Left cardiac atrium (tissue), 4 donors: ENCODE data around the gene GRSF1. TPM values are rescaled to one million over a fixed set of nuclear protein-coding genes. Genes with fewer than 3 reads are reported as not detected.
"Not testable (repeated sequence)": the region's sequence is repeated elsewhere in the genome, so short reads cannot be mapped to it uniquely, and the experiment has no call there.

Source experiments
- ATAC-seq, 2 donors: fragments of 200-7000 bp; cut with Tn5 transposase; one replicate each; pipeline ENCODE4 v1.9.1; 2020; ENCODE audit warnings: mild to moderate bottlenecking in 2 of 2, moderate library complexity in 2 of 2
- DNase-seq: peaks from one replicate; pipeline ENCODE4 v3.0.0-alpha.2; 2020
- intact Hi-C, 2 donors: fragments of 100-400 bp; cut with DNase I; formaldehyde crosslinking; loops; one replicate each; pipeline versions ENCODE4 v1.14.1 to v1.15.1; 2022 to 2023
- long read RNA-seq: library from polyadenylated mRNA; unstranded; transcript quantifications from one replicate; pipeline ENCODE4 v2.0.0, GENCODE V29; 2021
- total RNA-seq, 2 donors: library from RNA; stranded (reverse); fragmentation: NEBNext Ultra II Directional; extraction: Animal tissue kit (Norgen Biotek cat#: 25700); gene quantifications; one replicate each; pipeline ENCODE4 v1.2.1, GENCODE V29; 2021
- donor health status: DM: no; HTN: yes; CAD: no.
- donor health status: DM: no; HTN: yes; CAD: no; lungs with severe emphysema.
- donor health status: DM: yes; HTN: yes; CAD: no.
- donor health status: Dilated cardiomyopathy.

GRSF1 gene, protein sequence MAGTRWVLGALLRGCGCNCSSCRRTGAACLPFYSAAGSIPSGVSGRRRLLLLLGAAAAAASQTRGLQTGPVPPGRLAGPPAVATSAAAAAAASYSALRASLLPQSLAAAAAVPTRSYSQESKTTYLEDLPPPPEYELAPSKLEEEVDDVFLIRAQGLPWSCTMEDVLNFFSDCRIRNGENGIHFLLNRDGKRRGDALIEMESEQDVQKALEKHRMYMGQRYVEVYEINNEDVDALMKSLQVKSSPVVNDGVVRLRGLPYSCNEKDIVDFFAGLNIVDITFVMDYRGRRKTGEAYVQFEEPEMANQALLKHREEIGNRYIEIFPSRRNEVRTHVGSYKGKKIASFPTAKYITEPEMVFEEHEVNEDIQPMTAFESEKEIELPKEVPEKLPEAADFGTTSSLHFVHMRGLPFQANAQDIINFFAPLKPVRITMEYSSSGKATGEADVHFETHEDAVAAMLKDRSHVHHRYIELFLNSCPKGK
- 10 to 100 TPM; 64.4 to 79.7 TPM for total RNA-seq
- long read RNA-seq, full-length matches to known transcripts, result 166 of 184 reads
- long read RNA-seq, partial matches to known transcripts, result 9 of 184 reads
- long read RNA-seq, other reads (novel, unspliced or antisense), result 9 of 184 reads

DNA sequence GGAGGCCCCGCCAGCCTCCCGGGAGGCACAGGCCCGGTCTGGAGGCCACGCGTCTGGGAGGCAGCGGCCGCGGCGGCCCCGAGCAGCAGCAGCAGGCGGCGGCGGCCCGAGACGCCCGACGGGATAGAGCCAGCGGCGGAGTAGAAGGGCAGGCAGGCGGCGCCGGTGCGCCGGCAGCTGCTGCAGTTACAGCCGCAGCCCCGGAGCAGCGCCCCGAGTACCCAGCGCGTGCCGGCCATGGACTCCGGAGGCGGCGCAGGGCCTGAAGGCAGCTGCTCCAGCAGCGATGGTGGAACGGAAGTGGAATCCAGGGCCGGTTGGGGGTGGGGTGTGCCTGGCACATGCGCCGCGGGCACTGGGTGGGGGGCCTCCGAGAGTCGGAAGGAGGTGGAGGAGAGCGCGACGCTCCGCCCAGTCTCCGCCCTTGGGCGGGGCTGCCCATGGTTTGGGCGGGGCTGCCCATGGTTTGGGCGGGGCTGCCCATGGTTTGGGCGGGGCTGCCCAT, at the start of gene GRSF1:
TSS of gene GRSF1 (minus strand) at position 302 of the 505 bp plus-strand sequence. CDS start at position 239, 63 bp downstream.
- peak; percentile 97 to 98 for ATAC-seq
- intact Hi-C loops, result loop anchor here in 1 of 2 donors (2.0 to 10.0 kb wide), 3 partner anchors 63 to 155 kb away; partner anchors contain the start of genes DCK, MOB1B and UTP3
- peak; percentile 96 for DNase-seq

DNA sequence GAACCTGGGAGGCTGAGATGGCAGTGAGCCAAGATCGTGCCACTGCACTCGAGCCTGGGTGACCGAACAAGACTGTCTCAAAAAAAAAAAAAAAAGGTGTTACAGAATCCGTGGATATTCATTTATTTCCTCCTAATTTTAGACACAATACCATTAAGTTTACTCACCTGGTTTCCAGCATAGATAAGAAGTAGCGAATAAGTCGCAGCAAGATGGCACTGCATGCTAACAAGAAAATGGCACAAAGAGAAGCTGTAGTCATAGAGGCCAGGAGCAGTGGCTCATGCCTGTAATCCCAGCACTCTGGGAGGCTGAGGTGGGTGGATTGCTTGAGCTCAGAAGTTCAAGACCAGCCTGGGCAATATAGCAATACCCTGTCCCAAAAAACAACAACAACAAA, 45.5 kb upstream of the GRSF1 start:
- DNase-seq (no peak), ATAC-seq (no peak)
- intact Hi-C loops, result no loop called here

DNA sequence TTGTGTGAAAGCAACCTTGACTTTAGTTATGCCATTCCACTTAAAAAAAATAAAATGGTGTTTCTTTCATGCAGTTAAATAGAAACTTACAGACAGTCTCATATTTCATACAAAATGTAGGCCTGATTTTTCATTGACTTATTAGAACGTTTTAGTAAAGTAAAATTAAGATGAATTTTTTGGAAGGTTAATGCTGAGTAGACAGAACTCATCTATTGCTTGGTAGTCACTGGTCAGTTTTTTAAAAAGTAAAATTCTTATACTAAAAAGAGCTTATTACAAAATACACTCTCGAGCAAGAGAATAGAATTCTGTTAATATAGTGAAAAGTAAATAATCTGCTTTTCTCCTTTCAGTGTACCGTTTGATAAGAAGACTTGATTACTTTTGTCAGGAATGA, 41.0 kb upstream of the GRSF1 start:
- intact Hi-C loops, result no loop called here
- DNase-seq, result no peak
- no peak for ATAC-seq

DNA sequence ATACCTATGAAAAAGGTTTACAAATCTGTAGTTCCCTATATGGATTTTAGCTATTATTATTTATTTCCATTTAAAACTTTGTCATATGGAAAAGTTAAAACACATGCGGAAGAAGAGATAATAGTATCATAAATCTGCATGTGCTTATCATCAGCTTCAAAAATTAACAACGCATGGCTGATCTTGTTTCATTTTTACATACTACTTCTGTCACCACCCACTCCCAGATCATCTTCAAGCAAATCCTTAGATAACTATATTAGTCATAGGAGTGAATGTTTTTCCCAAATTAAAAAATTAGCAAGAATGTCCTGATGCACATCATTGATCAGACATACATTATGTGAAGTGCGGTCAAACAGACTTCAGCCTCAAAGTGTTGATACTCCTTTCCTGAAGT, 37.9 kb upstream of the GRSF1 start:
- DNase-seq, result no peak
- no peak for ATAC-seq
- intact Hi-C loops, result no loop called here

GRCh38 chr4:70874268-70875156, 34.8 kb upstream of the GRSF1 start:
- DNase-seq, result no peak
- intact Hi-C loops, result no loop called here
- ATAC-seq, result no peak

DNA sequence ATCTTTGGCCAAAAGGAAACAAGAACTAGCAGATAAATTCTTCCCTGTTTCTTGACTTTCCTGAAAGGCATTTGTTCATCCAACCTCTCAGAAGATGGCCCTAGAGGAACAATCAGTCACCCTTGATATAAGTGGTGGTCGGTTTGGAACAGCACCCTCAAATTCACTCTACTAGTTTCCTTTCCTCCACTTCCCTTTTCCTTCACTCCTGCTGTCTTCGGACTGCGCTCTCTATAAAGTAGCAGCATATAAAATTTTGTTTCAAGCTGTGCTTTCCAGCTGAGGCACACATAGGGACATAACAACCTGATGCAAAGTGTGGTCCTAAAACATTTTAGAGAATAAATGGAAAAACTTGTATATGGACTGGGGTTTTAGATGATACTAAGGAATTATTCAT, 33.5 kb upstream of the GRSF1 start:
- ATAC-seq (no peak), DNase-seq (no peak)
- intact Hi-C loops, result no loop called here

DNA sequence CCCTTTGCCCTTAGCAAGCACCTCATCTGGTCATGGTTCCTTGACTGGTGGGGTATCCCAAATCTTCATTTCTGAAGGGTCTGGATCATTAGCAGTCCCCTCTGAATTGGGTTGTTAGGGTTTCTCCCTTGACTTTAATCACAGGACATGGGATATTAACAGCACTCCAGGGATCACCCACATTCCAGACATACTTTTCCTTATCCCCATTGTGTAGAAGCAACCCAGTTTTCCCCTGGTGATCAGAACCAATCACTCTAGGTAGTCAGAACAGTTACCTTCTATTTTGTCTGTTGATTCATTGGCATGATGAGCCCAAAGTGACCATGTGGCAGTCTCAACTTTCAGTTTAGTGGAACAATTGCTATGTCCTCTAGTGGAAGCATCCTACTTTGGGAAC, 29.1 kb upstream of the GRSF1 start:
- ATAC-seq (no peak), DNase-seq (no peak)
- intact Hi-C loops, result no loop called here

DNA sequence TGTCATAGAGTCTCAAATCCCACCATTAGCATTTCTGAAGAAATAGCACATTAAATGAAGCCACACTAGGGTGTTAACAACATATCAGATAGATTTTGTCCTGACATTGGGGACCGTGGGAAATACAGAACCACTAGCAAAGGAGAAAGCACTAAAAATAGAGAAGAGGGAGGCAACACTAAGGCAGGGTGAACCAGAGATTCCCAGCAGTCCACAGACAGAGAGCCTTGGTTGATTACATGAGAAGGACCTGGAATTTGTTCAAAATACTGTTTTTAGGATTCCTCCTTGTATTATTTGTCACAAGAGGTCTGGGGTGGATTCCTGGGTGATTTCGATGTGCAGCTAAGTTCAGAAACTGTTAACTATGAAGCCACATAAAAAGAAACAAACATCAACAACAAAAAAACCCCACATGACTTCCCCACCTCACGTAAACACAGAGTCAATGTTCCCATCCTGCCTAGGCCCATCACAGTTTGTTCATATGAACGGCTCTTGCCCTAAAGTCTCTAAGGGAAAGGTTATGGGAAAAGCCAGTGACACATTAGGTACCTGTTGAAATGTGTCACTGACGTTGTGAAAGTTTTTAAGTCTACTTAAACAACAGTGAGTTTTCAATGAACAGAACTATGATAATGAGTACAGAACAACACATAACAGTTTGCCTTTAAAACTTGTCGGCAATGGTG, 23.6 kb upstream of the GRSF1 start:
- intact Hi-C loops, result no loop called here
- no peak for ATAC-seq

GRCh38 chr4:70859066-70859465, 19.4 kb upstream of the GRSF1 start:
- no peak for DNase-seq
- intact Hi-C loops, result no loop called here
- no peak for ATAC-seq

More for the DNA sequence above, 23.6 kb upstream of the GRSF1 start:
- DNase-seq, result no peak

DNA sequence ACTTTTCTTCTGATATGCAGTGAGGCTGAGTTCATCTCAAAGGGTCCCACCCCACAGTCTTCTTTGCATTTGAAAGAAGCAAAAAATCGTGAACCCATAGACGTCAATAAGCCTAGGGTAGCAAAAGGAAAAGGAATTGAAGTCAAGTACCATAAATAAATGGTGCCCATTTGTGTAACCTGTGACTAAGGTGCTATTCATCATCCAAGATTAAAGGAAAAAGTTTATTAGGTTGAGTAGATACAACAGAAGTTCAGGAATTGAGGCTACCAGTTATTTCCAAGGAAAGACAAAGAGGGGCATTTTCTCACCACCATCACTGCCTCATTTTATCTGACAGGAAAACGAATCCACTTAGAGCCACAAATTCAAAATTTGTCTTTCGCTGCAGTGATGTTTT, 18.8 kb upstream of the GRSF1 start:
- no peak for DNase-seq
- no peak for ATAC-seq
- intact Hi-C loops, result no loop called here

- ATAC-seq (no peak), DNase-seq (no peak)
- intact Hi-C loops, result no loop called here
Measured at GRCh38 chr4:70855464-70855863, 15.8 kb upstream of the GRSF1 start.

- ATAC-seq (no peak), DNase-seq (no peak)
- intact Hi-C loops, result no loop called here
Measured at GRCh38 chr4:70849291-70849690, 9.6 kb upstream of the GRSF1 start.

GRCh38 chr4:70844180-70844579, 4.5 kb upstream of the GRSF1 start:
- intact Hi-C loops, result no loop called here

GRCh38 chr4:70842761-70843435, 3.2 kb upstream of the GRSF1 start:
- intact Hi-C loops, result no loop called here
- ATAC-seq (no peak), DNase-seq (no peak)

More at GRCh38 chr4:70844180-70844579, 4.5 kb upstream of the GRSF1 start:
- no peak for ATAC-seq
- no peak for DNase-seq

DNA sequence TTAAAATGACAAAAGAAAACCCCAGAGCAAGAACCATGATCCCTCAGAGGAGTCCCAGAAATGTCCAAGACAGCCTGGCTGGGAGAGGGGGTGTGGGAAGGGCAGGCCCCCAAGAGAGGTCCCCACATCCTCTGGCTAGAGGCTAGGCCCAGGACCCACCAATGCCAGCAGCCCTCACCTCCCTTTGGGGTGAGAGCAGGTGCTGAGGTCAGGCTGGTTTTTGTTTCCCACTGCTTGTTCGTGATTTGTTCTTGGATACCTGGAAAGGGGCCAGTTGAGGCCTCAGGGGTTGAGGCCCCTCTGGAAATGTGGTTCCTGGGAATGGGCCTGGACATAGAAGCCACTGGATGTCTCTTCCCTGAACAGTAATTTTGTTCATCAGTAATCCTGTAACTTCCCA, 2.3 kb upstream of the GRSF1 start:
- no peak for ATAC-seq
- no peak for DNase-seq
- intact Hi-C loops, result no loop called here

GRCh38 chr4:70841211-70841610, 1.5 kb upstream of the GRSF1 start:
- DNase-seq (no peak), ATAC-seq (no peak)
- intact Hi-C loops, result no loop called here

DNA sequence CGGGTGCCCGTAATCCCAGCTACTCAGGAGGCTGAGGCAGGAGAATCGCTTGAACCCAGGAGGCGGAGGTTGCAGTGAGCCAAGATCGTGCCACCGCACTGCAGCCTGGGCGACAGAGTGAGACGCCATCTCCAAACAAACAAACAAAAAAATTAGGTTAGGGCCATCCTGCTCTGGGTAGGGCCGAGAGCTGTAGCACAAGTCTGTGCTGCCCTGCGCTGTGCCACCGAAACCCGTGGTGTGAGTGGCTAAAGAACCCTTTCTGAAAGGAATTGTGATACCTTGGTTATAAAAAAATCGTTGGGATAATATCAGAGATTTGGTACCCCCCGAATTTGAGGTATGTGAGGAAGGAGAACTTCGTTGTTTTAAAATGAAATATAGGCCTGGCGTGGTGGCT, 941 bp upstream of the GRSF1 start:
- intact Hi-C loops, result not testable (repeated sequence)

GRCh38 chr4:70840137-70840536, 447 bp upstream of the GRSF1 start:
- DNase-seq, result peak; percentile 62
- peak in 1 of 2 donors; percentile 1 for ATAC-seq
- intact Hi-C loops, result not testable (repeated sequence)

More for the DNA sequence above, 941 bp upstream of the GRSF1 start:
- not testable (repeated sequence) for ATAC-seq, DNase-seq
